Neural cell (in vitro differentiated cells): ENCODE results near the gene ANTXR1. TPM values are rescaled to one million over a fixed set of nuclear protein-coding genes. Genes with fewer than 3 reads are reported as not detected.

Source experiments
- H2AFZ ChIP-seq: fragments of 200-600, 300-800 bp; sonication (generic), shearing (Covaris generic); 2 replicates; pipeline ENCODE4 v1.6.0; 2014; ENCODE audit warnings: low read depth, mild to moderate bottlenecking, antibody characterized with exemption, low read length, moderate library complexity
- H3F3A ChIP-seq: fragments of 200-600 bp; shearing (Covaris generic); 2 replicates; pipeline ENCODE4 v1.6.1; 2016; ENCODE audit warnings: mild to moderate bottlenecking, moderate library complexity, mixed read lengths, antibody characterized with exemption, low read length; ENCODE audit not compliant: insufficient read depth, poor library complexity, severe bottlenecking
- H3K27ac ChIP-seq: fragments of 200-600, 300-800 bp; sonication (generic), shearing (Covaris generic); 2 replicates; pipeline ENCODE4 v1.5.1; 2014; ENCODE audit warnings: mild to moderate bottlenecking, low read length, moderate library complexity
- H3K27me3 ChIP-seq: fragments of 300-800, 200-600 bp; sonication (generic), shearing (Covaris generic); 2 replicates; pipeline ENCODE4 v1.6.0; 2014; ENCODE audit warnings: mild to moderate bottlenecking, low read depth, low read length, moderate library complexity; ENCODE audit not compliant: insufficient read depth
- H3K36me3 ChIP-seq: fragments of 300-800, 200-600 bp; sonication (generic), shearing (Covaris generic); 2 replicates; pipeline ENCODE4 v1.5.1; 2014; ENCODE audit warnings: mild to moderate bottlenecking, antibody characterized with exemption, low read length, moderate library complexity; ENCODE audit not compliant: insufficient read depth
- H3K4me2 ChIP-seq: fragments of 300-800, 200-600 bp; sonication (generic), shearing (Covaris generic); 2 replicates; pipeline ENCODE4 v1.6.0; 2014; ENCODE audit warnings: mild to moderate bottlenecking, low read length
- H3K4me3 ChIP-seq: fragments of 300-800, 200-600 bp; sonication (generic), shearing (Covaris generic); 2 replicates; pipeline ENCODE4 v1.5.1; 2014; ENCODE audit warnings: mild to moderate bottlenecking, low read length, moderate library complexity
- H3K79me2 ChIP-seq: fragments of 200-600 bp; shearing (Covaris generic); replicated peaks from 2 replicates; pipeline ENCODE4 v1.6.0; 2014; ENCODE audit warnings: mild to moderate bottlenecking, low read length, moderate library complexity; ENCODE audit not compliant: insufficient read depth
- H3K9ac ChIP-seq: fragments of 300-800, 200-600 bp; sonication (generic), shearing (Covaris generic); 2 replicates; pipeline ENCODE4 v1.6.1; 2016; ENCODE audit warnings: mild to moderate bottlenecking, low read length, mixed read lengths
- H3K9me2 ChIP-seq: fragments of 200-600 bp; shearing (Covaris generic); 2 replicates; pipeline ENCODE4 v1.6.1; 2016; ENCODE audit warnings: mild to moderate bottlenecking, low read length, mixed read lengths; ENCODE audit not compliant: insufficient read depth
- H3K9me3 ChIP-seq: fragments of 200-600, 300-800 bp; sonication (generic), shearing (Covaris generic); 2 replicates; pipeline ENCODE4 v1.6.1; 2016; ENCODE audit warnings: mild to moderate bottlenecking, mixed run types, low read length, moderate library complexity, mixed read lengths
- H4K20me1 ChIP-seq: fragments of 200-600 bp; shearing (Covaris generic); 2 replicates; pipeline ENCODE4 v1.6.1; 2016; ENCODE audit warnings: mild to moderate bottlenecking, mixed run types; ENCODE audit not compliant: insufficient read depth
- EP300 ChIP-seq: fragments of 450-650 bp; conservative IDR thresholded peaks from 2 replicates; pipeline ENCODE4 v1.6.1; 2014; ENCODE audit warnings: antibody characterized with exemption, mild to moderate bottlenecking, moderate library complexity; ENCODE audit not compliant: poor library complexity, severe bottlenecking
- EZH2 ChIP-seq: fragments of 200-600, 300-800 bp; shearing (Covaris generic), sonication (generic); IDR thresholded peaks from 2 replicates; pipeline ENCODE4 v1.6.1; 2014; ENCODE audit warnings: antibody characterized with exemption, low read length, borderline replicate concordance, mild to moderate bottlenecking; ENCODE audit not compliant: insufficient read depth, poor library complexity, severe bottlenecking
- MXI1 ChIP-seq: fragments of 450-650 bp; conservative IDR thresholded peaks from 2 replicates; pipeline ENCODE4 v1.6.1; 2014; ENCODE audit warnings: antibody characterized with exemption, mild to moderate bottlenecking; ENCODE audit not compliant: poor library complexity, severe bottlenecking
- POLR2AphosphoS5 ChIP-seq: IDR thresholded peaks from 2 replicates; pipeline ENCODE4 v1.6.1; 2012
- RAD21 ChIP-seq: fragments of 450-650 bp; conservative IDR thresholded peaks from 2 replicates; pipeline ENCODE4 v1.6.1; 2014; ENCODE audit warnings: antibody characterized with exemption, mild to moderate bottlenecking, moderate library complexity
- REST ChIP-seq: IDR thresholded peaks from 2 replicates; pipeline ENCODE4 v1.6.1; 2012; ENCODE audit warnings: borderline replicate concordance
- SMC3 ChIP-seq: fragments of 450-650 bp; conservative IDR thresholded peaks from 2 replicates; pipeline ENCODE4 v1.6.1; 2014; ENCODE audit warnings: antibody characterized with exemption, mild to moderate bottlenecking, moderate library complexity; ENCODE audit not compliant: poor library complexity
- TAF1 ChIP-seq: IDR thresholded peaks from 2 replicates; pipeline ENCODE4 v1.6.1; 2012; ENCODE audit warnings: low read depth
- polyA plus RNA-seq: library from polyadenylated mRNA; depleted of rRNA; stranded (reverse); fragments of >200 nt; gene quantifications from 2 replicates; pipeline ENCODE4 v1.2.3, GENCODE V29; 2014
- TF ChIP-seq, protein P1 (sequence below): fragments of 450-650 bp; IDR thresholded peaks from 2 replicates; pipeline ENCODE4 v1.5.1; 2014; ENCODE audit warnings: antibody characterized with exemption, mild to moderate bottlenecking, moderate library complexity; ENCODE audit not compliant: poor library complexity, severe bottlenecking

The ANTXR1 gene
- polyA plus RNA-seq, 1 donor from 2014 or later, result 4.9 TPM

GRCh38 chr2:69180227-69180626 lies 167.2 kb downstream of the ANTXR1 start:
- no peaks in the 10 kb centered on the region for H3K79me2 ChIP-seq
- no peak overlapping the region for H3K4me2 ChIP-seq
- H3K9me2 ChIP-seq, result no peaks in the 10 kb centered on the region
- no peaks in the 10 kb centered on the region for H3K36me3 ChIP-seq
- H3K9ac ChIP-seq, result no peak overlapping the region
- H2AFZ ChIP-seq, result no peak overlapping the region
- no peaks in the 10 kb centered on the region for H3F3A ChIP-seq
- H3K4me3 ChIP-seq, result no peak overlapping the region
- H3K27ac ChIP-seq, result no peak overlapping the region
- H3K27me3 ChIP-seq, result no peaks in the 10 kb centered on the region
- no peak for TF ChIP-seq EZH2
- no peak for TF ChIP-seq TAF1
- TF ChIP-seq SMC3, result no peak
- TF ChIP-seq, protein P1, sequence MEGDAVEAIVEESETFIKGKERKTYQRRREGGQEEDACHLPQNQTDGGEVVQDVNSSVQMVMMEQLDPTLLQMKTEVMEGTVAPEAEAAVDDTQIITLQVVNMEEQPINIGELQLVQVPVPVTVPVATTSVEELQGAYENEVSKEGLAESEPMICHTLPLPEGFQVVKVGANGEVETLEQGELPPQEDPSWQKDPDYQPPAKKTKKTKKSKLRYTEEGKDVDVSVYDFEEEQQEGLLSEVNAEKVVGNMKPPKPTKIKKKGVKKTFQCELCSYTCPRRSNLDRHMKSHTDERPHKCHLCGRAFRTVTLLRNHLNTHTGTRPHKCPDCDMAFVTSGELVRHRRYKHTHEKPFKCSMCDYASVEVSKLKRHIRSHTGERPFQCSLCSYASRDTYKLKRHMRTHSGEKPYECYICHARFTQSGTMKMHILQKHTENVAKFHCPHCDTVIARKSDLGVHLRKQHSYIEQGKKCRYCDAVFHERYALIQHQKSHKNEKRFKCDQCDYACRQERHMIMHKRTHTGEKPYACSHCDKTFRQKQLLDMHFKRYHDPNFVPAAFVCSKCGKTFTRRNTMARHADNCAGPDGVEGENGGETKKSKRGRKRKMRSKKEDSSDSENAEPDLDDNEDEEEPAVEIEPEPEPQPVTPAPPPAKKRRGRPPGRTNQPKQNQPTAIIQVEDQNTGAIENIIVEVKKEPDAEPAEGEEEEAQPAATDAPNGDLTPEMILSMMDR, result no peak
- TF ChIP-seq MXI1, result no peak
- no peak for TF ChIP-seq POLR2AphosphoS5
- H3K9me3 ChIP-seq, result no peaks in the 10 kb centered on the region
- no peaks in the 10 kb centered on the region for H4K20me1 ChIP-seq

GRCh38 chr2:69180974-69181373 lies 168.0 kb downstream of the ANTXR1 start:
- H3F3A ChIP-seq, result no peaks in the 10 kb centered on the region

More at GRCh38 chr2:69180974-69181373, 168.0 kb downstream of the ANTXR1 start:
- Histone ChIP-seq H3K27me3 (no peaks in the 10 kb centered on the region), H3K27ac (no peak overlapping the region), H3K79me2 (no peaks in the 10 kb centered on the region), H4K20me1 (no peaks in the 10 kb centered on the region), H3K36me3 (no peaks in the 10 kb centered on the region), H3K9me2 (no peaks in the 10 kb centered on the region), H3K4me2 (no peak overlapping the region), H3K9me3 (no peaks in the 10 kb centered on the region), H3K9ac (no peak overlapping the region), H3K4me3 (no peak overlapping the region), H2AFZ (no peak overlapping the region)
- TF ChIP-seq TAF1 (no peak), RAD21 (no peak), EZH2 (no peak), MXI1 (no peak), REST (no peak), SMC3 (no peak), POLR2AphosphoS5 (no peak), EP300 (no peak)
- TF ChIP-seq, protein P1, result no peak
